Stimulated activated CD8-positive, alpha-beta memory T cell treated with anti-CD3 and anti-CD28 coated beads, Interleukin-2, amount 100 ng/mL, for 1 hour (primary cell): ENCODE results near the gene PLCH2.
"Not testable (repeated sequence)": the region's sequence is repeated elsewhere in the genome, so short reads cannot be mapped to it uniquely, and the experiment has no call there.

ENCODE experiments used
- DNase-seq, 2 donors: peaks; one replicate each; pipeline ENCODE4 v3.0.0-alpha.2; 2020; ENCODE audit warnings: low read depth in 2 of 2

The PLCH2 gene

GRCh38 chr1:2544875-2545640, 69.0 kb downstream of the PLCH2 start:
- no peak for DNase-seq

GRCh38 chr1:2545754-2546514, 69.8 kb downstream of the PLCH2 start:
- DNase-seq, result peak; percentile 71 to 83

GRCh38 chr1:2546515-2547209, 70.6 kb downstream of the PLCH2 start:
- DNase-seq, result peak in 1 of 2 donors; percentile 70

GRCh38 chr1:2547210-2548067, 71.3 kb downstream of the PLCH2 start:
- DNase-seq, result no peak

- peak; percentile 69 to 71 for DNase-seq
Observed at GRCh38 chr1:2548068-2548589, 72.0 kb downstream of the PLCH2 start.

GRCh38 chr1:2549367-2550029, 73.4 kb downstream of the PLCH2 start:
- DNase-seq, result not testable (repeated sequence)

- DNase-seq, result not testable (repeated sequence)
Observed at GRCh38 chr1:2550309-2550861, 74.3 kb downstream of the PLCH2 start.

GRCh38 chr1:2551544-2551943, 75.5 kb downstream of the PLCH2 start:
- DNase-seq, result not testable (repeated sequence)

- DNase-seq, result no peak
Observed at GRCh38 chr1:2552189-2552588, 76.1 kb downstream of the PLCH2 start.

GRCh38 chr1:2553076-2553475, 77.0 kb downstream of the PLCH2 start:
- DNase-seq, result not testable (repeated sequence)

- DNase-seq, result no peak
Observed at GRCh38 chr1:2553871-2554620, 78.0 kb downstream of the PLCH2 start.

- DNase-seq, result peak in 1 of 2 donors; percentile 22
Observed at GRCh38 chr1:2554621-2555387, 78.7 kb downstream of the PLCH2 start.
